Posterior cingulate gyrus (tissue), 11 donors: ENCODE measurements around the gene PPAT.

Experiments used
- DNase-seq, 10 donors: peaks; one replicate each; pipeline versions ENCODE4 v3.0.0 to v3.0.0-alpha.2; 2020 to 2021; ENCODE audit warnings: mixed read lengths in 3 of 10
- intact Hi-C: fragments of 100-400 bp; cut with DNase I; formaldehyde crosslinking; loops from one replicate; pipeline ENCODE4 v1.15.1; 2023

PPAT gene

DNA sequence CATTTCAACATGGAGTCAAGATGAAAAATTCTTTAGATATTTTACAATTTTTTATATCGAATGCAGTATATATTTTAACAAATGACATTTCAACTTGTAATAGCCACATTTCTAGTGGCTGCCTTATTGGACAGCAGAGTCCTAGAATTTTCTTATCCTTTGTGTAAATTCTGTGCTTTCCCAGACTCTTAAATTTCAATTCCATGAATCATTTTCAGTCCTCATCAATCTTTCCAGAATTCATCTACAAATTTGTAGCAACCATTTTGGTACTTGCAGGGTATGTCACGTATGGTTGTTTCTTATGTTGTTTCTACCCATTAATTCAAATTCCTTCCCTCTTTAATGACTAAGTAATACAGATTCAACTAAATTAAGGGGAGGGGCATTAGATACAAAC is 3.4 kb upstream of the PPAT start:
- DNase-seq: no peak
- intact Hi-C loops: loop anchor here (5.0 to 10.0 kb wide), 2 partner anchors 104 to 536 kb away; partner anchors contain the start of genes NOA1 and POLR2B

DNA sequence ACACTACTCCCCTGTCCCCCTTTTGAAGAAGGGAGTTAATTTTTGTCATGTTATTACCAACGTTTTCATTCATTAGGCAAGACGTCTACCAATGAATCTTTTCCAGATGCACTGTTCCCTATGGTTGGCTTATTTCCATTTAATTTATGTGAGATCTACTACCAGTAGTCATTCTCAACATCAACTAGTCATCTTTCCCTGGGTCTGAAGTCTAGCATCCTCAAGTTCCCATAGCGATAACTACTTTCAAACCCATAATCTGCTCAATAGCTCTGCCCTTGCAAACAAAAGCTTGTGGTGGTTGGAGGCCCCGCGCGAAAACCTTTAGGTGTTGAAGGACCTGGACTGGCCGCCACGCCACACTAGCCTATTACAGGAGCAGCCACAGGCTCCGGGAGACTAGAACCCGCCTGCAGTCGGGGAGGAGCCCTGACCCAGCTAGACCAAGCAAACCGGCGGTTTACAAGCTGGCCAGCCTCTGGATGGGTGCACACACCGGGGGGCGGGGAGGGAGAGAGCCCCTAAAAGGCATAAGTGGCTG is 746 bp downstream of the PPAT start:
- intact Hi-C loops: loop anchor here (5.0 to 10.0 kb wide), 3 partner anchors 33 to 540 kb away; partner anchors contain the start of genes NOA1, POLR2B and SRP72
- DNase-seq: peak in 9 of 10 donors; percentile 17 to 87 (median 33)

DNA sequence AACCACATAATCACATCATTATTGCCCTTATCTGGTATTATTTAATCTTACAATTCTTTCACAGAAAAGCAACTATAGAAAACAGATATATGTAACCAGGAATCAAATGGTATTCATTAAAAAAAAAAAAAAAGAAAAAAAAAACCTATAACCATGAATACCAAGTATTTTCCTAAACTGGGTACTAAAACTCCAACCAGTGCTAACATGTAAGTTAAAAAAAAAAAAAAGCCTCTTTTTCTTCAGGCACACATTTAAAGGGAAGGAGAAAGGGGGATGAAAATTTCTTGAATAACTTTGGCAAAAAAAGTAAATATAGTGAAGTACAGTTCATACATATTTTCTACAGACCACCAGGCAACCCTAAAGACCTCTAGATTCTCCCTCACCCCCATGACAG is 2.1 kb downstream of the PPAT start:
- DNase-seq: no peak
- intact Hi-C loops: loop anchor here (5.0 to 10.0 kb wide), 2 partner anchors 34 to 542 kb away; partner anchors contain the start of genes NOA1, POLR2B and SRP72

DNA sequence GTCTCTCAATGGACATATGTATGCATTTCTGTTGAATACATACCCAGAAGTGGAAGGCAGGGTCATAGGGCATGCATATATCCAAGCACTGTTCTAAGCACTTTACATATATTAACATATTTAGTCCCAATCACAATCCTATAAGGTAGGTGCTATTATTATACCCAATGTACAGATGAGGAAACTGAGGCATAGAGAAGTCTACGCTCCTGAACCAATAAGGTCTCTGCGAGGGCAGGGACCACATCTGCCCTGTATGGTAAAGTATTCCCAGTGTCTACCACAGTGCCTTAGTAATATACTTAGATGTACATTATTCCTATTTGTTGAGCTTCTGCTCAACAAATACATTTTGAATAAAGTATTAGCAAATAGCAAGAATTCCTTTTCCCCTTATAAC is 5.2 kb downstream of the PPAT start:
- no peak for DNase-seq
- intact Hi-C loops: loop anchor here (5.0 to 10.0 kb wide), 2 partner anchors 37 to 545 kb away; partner anchors contain the start of genes NOA1, POLR2B and SRP72

DNA sequence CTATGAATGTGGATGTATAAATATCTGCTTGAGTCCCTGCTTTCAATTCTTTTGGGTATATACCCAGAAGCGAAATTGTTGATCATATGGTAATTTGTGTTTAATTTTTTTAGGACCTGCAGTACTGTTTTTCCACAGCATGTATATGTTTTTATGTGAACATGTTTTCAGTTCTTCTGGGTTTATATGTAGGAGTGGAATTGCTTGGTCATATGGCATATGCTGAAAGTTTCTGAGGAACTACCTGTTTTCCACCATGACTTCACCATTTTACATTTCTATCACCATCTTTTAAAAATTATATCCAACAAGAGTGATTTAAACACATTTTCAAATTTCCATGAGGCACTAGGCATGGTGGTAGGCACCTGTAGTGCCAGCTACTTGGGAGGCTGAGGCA is 8.2 kb downstream of the PPAT start:
- DNase-seq: no peak
- intact Hi-C loops: loop anchor here (10.0 kb wide), 1 partner anchor 408 kb away; no protein-coding TSS in a partner anchor

DNA sequence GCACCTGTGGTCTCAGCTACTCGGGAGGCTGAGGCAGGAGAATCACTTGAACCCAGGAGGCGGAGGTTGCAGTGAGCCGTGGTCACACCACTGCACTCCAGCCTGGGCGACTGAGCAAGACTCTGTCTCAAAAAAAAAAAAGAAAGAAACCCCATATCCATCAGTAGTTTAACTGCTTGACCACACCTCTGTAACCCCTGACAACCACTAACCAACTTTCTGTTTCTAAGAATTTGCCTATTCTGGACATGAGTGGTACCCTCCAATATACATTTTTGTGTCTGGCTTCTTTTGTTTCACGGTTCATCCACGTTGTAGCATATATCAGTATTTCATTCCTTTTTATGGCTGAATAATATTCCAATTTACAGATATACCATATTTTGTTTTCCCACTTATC is 9.1 kb downstream of the PPAT start:
- DNase-seq: no peak
- intact Hi-C loops: loop anchor here (10.0 kb wide), 1 partner anchor 409 kb away; no protein-coding TSS in a partner anchor

DNA sequence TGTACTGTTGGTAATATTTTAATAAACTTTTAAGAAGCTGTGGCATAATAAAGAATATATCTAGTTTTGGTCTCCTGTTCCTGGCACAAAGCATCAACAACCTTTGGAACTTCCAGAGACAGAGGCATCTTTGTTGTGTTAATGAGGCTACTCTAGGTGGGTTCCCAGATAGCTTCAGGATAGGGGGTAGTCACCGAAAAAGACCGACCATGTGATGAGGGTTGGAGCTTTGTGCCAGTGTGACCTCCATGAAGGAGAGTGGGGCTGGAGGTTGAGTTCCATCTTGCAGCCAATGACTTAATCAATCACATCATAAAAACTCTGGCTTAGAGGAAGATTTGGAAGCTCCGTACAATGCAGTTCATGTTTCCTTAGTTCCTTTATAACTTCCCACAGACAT is 9.9 kb downstream of the PPAT start:
- intact Hi-C loops: loop anchor here (1.0 to 10.0 kb wide), 3 partner anchors 119 to 409 kb away; no protein-coding TSS in a partner anchor

DNA sequence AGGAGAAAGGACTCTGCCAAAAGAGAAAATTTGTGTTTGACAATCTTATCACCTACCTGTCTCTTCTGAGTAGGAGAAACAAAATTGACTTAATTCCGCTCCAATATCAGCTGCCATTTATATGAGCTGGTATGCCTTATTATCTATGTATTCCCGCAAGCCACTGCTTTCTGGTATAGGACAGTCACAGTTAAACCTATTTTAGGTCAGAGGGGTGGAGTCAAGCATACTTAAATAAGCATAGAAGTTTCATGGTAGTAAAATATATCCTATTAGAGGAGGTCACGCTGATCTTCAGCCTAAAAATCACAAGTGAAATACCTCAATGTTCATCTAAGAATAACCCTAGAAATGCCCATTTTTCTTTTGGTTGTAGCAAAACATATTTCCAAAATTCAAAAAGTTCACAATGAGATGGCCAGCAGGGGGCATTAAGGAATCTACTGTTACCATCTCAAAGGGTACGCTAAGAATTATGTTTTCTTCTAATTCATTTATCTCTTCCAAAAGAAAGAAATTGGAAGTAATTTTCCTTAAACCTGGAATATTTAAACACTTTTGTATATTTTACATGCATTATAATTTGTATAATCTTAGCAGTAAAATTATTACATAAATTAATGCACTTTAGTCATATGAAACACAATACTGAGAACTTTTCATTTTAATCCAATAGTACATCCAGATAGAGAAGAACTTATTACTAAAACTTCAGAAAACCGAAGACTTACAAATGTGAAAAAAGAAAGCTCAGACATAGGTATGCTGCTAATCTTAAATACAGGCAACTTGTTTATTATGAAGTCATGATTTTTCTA is 10.5 kb downstream of the PPAT start:
- intact Hi-C loops: loop anchor here (1.0 to 10.0 kb wide), 3 partner anchors 119 to 410 kb away; no protein-coding TSS in a partner anchor
- DNase-seq: peak in 1 of 10 donors; percentile 30

More for the DNA sequence above, 9.9 kb downstream of the PPAT start:
- no peak for DNase-seq

DNA sequence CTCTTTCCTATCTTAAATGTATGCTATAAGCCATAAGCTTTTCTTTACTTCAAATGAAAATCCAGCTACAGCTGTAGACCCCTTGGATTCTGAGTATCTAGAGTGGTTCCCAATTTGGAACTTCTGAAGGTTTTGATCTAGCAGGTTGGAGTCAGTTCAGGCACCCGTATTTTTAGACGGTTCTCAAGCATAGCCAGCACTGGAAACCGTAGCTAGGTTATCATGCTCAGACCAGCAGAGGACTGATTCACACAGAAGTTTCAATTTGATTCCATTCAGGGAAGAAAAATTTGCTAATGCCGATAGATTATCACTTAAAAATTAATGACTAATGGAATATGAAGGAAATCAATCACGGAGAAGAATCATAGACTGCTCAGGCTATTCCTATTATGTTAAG is 11.2 kb downstream of the PPAT start:
- DNase-seq: no peak
- intact Hi-C loops: loop anchor here (2.0 to 10.0 kb wide), 2 partner anchors 377 to 411 kb away; no protein-coding TSS in a partner anchor

DNA sequence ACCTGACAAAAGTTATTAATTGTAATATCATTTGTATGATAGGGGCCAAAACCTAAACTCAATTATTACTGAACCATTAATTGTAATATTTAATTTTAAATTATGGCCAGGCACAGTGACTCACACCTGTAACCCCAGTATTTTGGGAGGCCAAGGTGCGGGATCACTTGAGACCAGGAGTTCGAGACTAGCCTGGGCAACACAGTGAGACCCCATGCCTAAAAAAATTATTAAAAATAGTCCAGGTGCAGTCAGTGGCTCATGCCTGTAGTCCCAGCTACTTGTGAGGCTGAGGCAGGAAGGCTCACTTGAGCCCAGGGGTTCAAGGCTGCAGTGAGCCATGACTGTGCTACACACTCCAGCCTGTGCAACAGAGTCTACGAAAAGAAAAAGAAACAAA is 18.0 kb downstream of the PPAT start:
- intact Hi-C loops: no loop called here
- DNase-seq: no peak

DNA sequence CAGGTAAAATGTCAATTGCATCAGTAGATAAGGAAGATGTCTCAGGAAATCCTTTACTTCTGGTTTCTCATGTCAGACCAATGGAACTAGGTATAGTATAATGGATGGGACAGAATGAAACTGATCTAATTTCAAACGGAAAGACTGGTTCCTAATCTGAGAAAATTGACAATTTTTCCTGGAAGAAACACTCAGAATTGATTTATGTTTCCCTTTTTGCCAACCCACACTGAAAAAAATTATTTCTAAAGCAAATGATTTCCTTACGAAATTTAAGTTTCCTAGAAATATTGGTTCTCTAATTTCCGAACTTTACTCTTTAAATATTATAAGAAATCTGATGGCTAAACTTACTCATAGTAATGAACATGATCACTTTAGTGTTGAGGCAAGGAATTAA is 19.1 kb downstream of the PPAT start:
- DNase-seq: no peak
- intact Hi-C loops: no loop called here

DNA sequence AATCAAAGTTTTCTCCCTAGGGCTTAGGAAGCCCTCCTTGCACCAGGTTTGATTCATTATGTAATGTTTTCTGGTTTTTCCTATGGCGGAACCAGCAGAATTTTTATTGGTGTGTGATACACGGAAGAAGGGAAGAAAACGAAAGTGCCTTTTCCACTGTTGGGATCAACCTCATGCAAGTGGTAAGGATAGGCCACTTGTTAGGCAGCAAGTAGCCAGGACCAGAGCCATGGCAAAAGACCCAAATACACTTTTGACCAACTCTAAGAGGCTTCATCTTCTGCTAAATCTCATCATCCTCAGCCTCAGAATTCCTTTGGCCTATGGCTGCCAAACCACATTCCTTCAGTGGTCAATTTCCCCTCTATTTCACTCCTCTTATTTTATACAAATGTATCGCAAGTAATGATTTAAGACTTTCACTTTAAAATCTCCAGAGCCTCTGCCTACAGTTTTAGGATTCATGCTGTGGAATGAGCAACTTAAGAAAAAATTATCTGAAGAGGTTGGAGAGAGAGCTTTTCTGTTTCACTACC is 21.2 kb downstream of the PPAT start:
- intact Hi-C loops: no loop called here
- no peak for DNase-seq

DNA sequence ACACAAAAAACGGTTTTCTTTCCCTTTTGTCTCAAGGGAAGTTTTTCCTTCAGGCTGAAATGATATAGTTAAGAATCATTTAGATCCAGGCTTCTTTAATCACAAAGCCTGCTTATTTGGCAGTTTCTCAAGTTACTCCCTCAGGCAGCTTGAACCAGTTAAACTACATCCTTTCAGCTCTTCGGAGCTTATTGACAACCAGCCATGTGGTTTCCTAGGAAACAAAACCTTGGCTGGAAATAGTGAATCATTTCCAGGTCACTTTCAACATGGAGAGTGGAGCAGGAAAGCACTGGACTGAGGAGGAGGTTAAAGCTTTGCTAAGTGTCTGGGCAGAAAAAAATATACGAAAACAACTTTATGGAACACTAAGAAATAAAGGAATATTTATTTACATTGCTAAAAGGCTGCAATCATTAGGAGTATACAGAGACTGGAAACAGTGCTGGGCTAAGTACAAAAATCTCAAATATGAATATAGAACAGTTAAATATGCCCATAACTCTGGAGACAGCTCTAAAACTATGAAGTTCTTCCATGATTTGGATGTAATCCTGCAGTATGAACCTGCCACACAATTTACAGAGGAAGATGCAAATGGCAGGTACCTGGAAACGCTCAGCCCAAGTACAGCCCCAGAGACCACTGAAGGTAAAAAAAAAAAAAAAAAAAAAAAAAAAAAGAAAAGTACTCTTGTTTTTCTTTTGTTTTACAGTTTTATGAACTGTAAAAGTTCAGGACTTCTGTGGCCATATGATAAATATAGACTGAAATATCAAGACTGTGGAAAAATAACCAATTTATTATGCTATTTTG is 25.0 kb downstream of the PPAT start:
- intact Hi-C loops: no loop called here
- no peak for DNase-seq

DNA sequence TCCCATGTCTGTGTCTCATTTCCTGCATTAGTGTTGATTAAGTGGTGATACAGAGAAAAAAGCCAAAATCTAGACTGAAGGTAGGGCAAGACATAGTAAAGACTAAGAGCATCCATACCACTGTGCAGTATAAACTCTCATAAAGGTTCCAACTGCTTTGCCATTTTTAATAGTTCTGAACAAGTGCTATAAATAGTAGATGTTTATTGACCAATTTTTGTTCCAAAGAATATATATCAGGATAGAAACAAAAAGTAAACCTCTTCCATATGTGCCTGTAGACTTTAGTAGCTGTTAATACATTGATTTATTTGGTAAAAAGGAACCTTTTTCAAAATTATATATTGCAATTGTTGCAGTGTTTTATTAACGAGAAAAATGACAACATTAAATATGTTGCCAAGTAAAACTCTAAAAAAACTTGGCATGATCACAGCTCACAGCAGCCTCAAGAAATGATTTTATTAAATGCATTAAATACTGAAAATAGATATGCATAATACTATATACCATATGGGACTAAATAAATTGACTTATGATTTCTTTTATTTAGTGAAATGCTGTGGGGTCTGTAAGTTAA is 25.8 kb downstream of the PPAT start:
- intact Hi-C loops: no loop called here
- DNase-seq: no peak

DNA sequence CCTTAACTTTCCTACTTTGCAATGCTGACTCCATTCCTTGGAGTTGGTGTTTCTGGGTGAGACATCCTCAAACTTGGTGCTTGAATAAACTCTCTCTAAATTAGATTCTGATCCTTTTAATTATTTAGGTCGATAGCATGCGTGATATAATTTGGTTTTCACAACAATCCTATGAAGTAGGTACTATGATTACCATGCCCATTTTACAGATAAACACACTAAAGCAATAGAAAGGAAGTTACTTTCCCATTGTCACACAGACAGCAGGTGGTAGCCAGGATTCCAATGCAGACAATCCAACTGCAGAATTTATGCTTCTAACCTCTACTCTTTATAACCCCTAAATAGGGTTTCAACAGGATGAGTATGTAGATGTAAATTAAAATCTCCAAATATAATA is 26.4 kb downstream of the PPAT start:
- DNase-seq: no peak
- intact Hi-C loops: no loop called here

DNA sequence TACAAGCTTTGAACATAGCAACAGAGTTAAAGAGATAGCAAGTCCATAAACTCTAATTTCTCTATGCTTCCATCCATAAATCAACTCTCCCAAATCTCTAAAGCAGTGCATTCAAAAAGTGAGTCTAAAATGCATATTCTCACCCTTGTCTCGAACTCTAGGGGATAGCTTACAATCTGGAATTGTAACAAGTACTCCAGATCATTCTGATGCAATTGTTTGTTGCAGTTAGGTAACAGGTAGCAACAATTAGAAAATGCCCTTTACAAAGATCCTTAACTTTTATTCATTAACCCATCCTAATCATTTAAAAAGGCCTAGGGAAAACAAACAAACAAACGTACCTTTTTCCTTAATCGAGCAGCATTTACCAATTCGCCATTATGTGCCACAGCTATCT is 29.3 kb downstream of the PPAT start:
- intact Hi-C loops: no loop called here
- no peak for DNase-seq

DNA sequence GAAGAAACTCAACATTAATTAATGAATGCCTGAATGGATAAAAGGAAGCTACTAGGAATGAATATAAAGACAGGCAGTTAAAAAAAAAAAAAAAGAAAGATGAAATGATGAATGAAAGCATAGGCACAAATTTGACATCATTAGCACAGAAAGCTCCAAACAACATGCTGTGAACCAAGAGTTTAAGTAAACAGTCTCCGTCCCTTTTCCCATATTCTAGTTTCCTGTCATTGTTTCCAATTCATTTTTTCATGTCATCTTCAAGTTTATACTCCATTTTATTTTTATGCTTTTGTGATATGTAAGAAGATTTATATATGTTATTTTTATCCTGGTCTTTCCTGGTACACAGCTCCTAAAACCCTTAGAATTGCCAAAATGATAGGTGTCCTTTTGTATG is 30.4 kb downstream of the PPAT start:
- intact Hi-C loops: no loop called here
- DNase-seq: no peak

DNA sequence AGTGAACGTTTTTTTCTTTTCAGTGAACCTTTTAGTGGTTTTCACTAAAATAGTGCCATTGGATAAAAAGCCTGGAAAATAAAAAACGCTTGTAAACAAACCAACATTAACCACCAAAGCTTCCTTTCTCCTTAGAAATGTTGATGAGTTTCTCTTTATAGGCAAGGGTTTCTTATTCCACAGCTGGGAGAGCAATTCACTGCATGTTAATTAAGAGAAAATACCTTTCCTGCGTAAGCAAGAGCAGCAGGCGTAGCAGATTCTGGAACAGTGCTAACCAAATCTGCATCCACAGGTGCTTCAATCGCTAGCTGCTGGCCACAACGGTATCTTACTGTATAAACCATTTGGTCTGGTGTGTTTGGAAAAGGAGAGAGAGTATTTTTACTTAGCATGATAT is 34.9 kb downstream of the PPAT start:
- intact Hi-C loops: no loop called here
- DNase-seq: no peak

DNA sequence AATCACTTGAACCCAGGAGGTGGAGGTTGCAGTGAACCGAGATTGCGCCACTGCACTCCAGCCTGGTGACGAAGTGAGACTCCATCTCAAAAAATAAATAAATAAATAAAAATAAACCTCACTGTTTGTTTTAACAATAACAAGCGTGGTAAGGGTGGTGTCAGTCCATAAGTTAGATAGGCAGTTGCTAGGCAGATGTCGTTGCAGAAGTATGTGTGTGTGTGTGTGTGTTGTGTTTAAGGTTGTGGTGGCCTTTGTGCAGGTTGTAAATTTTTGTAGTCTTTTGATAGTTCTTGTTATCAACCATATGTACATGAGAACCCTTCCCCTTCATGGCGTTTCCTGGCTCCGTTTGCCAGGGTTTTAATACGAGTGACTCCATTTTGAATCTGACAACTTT is 44.1 kb downstream of the PPAT start:
- DNase-seq: no peak
- intact Hi-C loops: no loop called here

DNA sequence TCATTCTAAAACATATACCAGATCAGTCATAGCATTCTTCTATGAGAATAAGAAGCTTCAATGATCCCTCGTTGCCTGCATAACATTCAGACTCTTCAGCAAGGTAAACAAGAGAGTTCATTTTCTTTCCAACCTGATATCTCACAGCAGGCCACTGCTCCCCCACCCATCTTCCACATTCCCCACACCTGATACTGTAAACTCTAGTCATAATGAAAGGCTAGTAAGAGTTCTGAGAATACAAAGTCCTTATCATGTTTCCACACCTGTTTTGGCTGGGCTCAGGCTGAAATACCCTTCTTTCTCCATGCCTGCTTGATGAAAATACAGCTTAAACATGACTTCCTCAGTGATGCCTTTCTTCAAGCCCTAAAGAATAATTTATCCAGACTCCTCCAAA is 45.9 kb downstream of the PPAT start:
- no peak for DNase-seq
- intact Hi-C loops: no loop called here
